HEK293 (cell line): Measurements from ENCODE around the gene ZNF878.

Experiments
- CTCF ChIP-seq: fragments of 450-650 bp; formaldehyde crosslinking; IDR thresholded peaks from 2 replicates; pipeline ENCODE4 v1.5.1; 2016; ENCODE audit warnings: missing biosample characterization, missing genetic modification characterization
- ZBTB7A ChIP-seq: fragments of 450-650 bp; formaldehyde crosslinking; IDR thresholded peaks from 2 replicates; pipeline ENCODE4 v1.5.1; 2016; ENCODE audit warnings: low read depth, missing biosample characterization, missing genetic modification characterization
- ZNF223 ChIP-seq: fragments of 450-650 bp; formaldehyde crosslinking; IDR thresholded peaks from 2 replicates; pipeline ENCODE4 v1.5.1; 2016; ENCODE audit warnings: missing biosample characterization, missing genetic modification characterization
- TF ChIP-seq, protein P1 (sequence below): fragments of 450-650 bp; formaldehyde crosslinking; IDR thresholded peaks from 2 replicates; pipeline ENCODE4 v1.5.1; 2016; ENCODE audit warnings: missing biosample characterization, missing genetic modification characterization

DNA sequence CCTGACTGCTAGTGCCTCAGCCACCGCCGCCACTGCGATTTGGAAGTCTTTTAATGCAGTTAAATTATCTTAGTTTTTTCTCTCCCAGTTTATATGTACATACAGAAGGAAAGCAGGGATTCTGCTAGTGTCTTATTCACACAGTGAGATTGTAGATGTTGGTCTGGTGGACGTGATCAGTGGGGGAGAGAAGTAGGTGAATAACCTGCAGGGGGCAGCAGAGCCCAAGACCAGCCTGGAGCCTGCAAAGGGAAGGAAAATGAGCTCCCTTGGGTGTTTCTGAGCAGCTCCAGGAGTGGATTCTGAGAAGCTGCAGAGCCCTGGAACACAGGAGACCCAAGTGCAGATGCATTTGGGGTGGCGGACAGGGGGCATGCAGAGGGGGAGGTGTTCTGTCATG lies 38.0 kb upstream of the ZNF878 start:
- TF ChIP-seq CTCF (tag by site-specific recombination): no peak
- no peak for TF ChIP-seq ZBTB7A
- no peak for TF ChIP-seq ZNF223 (tag by site-specific recombination)
- TF ChIP-seq, protein P1, sequence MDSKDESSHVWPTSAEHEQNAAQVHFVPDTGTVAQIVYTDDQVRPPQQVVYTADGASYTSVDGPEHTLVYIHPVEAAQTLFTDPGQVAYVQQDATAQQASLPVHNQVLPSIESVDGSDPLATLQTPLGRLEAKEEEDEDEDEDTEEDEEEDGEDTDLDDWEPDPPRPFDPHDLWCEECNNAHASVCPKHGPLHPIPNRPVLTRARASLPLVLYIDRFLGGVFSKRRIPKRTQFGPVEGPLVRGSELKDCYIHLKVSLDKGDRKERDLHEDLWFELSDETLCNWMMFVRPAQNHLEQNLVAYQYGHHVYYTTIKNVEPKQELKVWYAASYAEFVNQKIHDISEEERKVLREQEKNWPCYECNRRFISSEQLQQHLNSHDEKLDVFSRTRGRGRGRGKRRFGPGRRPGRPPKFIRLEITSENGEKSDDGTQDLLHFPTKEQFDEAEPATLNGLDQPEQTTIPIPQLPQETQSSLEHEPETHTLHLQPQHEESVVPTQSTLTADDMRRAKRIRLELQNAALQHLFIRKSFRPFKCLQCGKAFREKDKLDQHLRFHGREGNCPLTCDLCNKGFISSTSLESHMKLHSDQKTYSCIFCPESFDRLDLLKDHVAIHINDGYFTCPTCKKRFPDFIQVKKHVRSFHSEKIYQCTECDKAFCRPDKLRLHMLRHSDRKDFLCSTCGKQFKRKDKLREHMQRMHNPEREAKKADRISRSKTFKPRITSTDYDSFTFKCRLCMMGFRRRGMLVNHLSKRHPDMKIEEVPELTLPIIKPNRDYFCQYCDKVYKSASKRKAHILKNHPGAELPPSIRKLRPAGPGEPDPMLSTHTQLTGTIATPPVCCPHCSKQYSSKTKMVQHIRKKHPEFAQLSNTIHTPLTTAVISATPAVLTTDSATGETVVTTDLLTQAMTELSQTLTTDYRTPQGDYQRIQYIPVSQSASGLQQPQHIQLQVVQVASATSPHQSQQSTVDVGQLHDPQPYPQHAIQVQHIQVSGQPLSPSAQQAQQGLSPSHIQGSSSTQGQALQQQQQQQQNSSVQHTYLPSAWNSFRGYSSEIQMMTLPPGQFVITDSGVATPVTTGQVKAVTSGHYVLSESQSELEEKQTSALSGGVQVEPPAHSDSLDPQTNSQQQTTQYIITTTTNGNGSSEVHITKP (tag by site-specific recombination): no peak
